Activated naive CD8-positive, alpha-beta T cell (primary cell): Measurements from ENCODE around the gene GMPS.
"Not testable (repeated sequence)": the region's sequence is repeated elsewhere in the genome, so short reads cannot be mapped to it uniquely, and the experiment has no call there.

Source experiments
- H3K27ac Mint-ChIP-seq: one replicate; pipeline ENCODE4 v1.8.0; 2021; ENCODE audit warnings: mixed read lengths
- H3K27me3 Mint-ChIP-seq: one replicate; pipeline ENCODE4 v1.8.0; 2021; ENCODE audit warnings: mixed read lengths
- H3K36me3 Mint-ChIP-seq: one replicate; pipeline ENCODE4 v1.8.0; 2021; ENCODE audit warnings: mixed read lengths
- H3K4me1 Mint-ChIP-seq: one replicate; pipeline ENCODE4 v1.8.0; 2021; ENCODE audit warnings: low read depth, mixed read lengths
- H3K4me3 Mint-ChIP-seq: one replicate; pipeline ENCODE4 v1.8.0; 2021; ENCODE audit warnings: mild to moderate bottlenecking, mixed read lengths
- H3K9me3 Mint-ChIP-seq: one replicate; pipeline ENCODE4 v1.8.0; 2021; ENCODE audit warnings: low read depth, mixed read lengths

GMPS gene

DNA sequence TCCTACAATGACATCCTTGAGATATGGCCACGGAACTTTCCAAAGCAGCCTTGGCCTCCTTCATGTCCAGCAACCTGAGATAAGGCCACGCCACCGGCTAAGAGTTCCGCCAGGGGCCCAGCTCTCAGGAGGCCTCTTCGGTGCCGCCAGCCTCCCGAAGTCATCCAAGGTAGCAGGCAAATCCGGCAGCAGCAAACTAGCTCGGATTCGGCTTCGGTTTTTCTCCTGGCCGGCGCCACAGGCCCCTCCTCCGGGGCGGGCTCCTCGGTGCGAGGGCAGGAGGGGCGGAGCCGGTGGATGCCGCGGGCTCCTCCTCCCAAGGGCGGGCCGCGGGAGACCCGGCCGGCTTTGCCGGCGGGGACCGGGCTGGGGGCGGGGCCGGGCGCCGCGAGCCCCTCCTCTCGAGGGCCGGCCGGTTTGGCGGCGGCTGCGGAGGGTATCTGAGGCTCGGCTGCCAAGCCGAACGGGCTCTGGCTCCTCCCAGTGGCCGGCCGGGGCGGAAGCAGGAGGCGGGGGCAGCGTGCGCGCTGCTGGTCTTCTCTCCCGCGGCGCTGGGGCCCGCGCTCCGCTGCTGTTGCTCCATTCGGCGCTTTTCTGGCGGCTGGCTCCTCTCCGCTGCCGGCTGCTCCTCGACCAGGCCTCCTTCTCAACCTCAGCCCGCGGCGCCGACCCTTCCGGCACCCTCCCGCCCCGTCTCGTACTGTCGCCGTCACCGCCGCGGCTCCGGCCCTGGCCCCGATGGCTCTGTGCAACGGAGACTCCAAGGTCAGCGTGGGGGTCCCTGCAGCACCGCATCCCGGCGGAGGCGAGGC, at the start of gene GMPS:
Gene GMPS, plus strand, starts transcription at position 518 of the 812 bp plus-strand sequence. Its CDS starts 221 bp downstream, at position 739.
- H3K27ac Mint-ChIP-seq = peak within 1 kb of the TSS; percentile 91
- no peaks in the 10 kb centered on the region for H3K36me3 Mint-ChIP-seq
- no peaks in the 10 kb centered on the region for H3K9me3 Mint-ChIP-seq
- H3K4me1 Mint-ChIP-seq = peaks cover 23% of the 10 kb centered on the region
- no peaks in the 10 kb centered on the region for H3K27me3 Mint-ChIP-seq
- peak within 1 kb of the TSS; percentile 95 for H3K4me3 Mint-ChIP-seq

DNA sequence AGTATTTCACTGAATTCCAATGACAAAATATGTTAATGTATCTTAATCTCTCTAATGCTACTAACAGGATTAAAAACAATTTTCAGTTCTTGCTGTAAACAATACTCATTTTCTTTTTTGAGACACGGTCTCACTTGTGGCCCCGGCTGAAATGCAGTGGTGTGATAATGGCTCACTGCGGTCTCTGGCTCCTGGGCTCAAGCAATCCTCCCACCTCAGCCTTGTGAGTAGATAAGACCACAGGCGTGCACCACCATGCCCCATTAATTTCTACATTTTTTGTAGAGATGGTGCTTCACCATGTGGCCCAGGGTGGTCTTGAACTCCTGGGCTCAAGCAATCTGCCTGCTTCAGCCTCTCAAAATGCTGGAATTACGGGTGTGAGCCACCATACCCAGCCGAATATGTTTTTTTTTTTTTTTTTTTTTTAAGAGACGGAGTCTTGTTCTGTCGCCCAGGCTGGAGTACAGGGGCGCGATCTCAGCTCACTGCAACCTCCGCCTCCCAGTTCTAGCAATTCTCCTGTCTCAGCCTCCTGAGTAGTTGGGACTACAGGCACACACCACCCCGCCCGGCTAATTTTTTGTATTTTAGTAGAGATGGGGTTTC, 41.9 kb upstream of the GMPS start:
- not testable (repeated sequence) for H3K4me3 Mint-ChIP-seq, H3K9me3 Mint-ChIP-seq, H3K27ac Mint-ChIP-seq, H3K36me3 Mint-ChIP-seq, H3K27me3 Mint-ChIP-seq, H3K4me1 Mint-ChIP-seq

DNA sequence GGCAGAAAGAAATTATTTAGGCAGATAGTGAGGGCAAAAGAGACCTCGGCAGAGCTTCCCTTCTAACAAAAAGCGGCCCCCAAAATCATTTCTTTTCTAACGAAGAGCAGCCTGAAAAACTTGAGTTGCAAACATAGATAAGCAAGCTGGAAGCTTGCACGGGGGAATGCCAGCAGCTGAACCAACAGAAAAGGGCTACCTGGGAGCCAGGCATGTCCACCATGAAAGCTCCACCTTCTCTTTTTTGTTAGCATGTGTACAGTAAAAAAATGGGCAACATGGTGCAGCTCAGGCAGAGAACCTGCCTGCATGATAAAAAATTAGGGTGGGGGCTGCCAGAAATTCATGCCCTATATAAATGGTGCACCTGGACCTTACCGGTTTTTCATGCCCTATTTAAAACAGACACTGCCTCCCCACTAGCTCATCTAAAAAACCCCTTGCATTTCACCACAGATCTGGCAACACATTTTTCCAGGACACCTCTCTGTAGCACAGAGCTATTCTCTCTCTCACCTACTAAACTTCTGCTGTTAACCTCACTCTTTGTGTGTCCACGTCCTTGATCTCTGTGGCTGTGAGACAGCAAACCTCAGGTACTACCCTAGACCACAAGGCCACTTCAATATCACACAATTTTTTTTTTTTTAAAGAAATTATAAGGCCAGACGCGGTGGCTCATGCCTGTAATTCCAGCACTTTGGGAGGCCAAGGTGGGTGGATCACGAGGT, 34.9 kb upstream of the GMPS start:
- Mint-ChIP-seq H3K4me1 (peaks cover 9% of the 10 kb centered on the region), H3K36me3 (peaks cover 7% of the 10 kb centered on the region), H3K27me3 (no peaks in the 10 kb centered on the region), H3K4me3 (no peak overlapping the region), H3K27ac (no peak overlapping the region), H3K9me3 (no peaks in the 10 kb centered on the region)

- no peak overlapping the region for H3K4me3 Mint-ChIP-seq
- H3K27ac Mint-ChIP-seq = no peak overlapping the region
- peaks cover 9% of the 10 kb centered on the region for H3K36me3 Mint-ChIP-seq
- no peaks in the 10 kb centered on the region for H3K9me3 Mint-ChIP-seq
- H3K4me1 Mint-ChIP-seq = peaks cover 48% of the 10 kb centered on the region
- H3K27me3 Mint-ChIP-seq = no peaks in the 10 kb centered on the region
Measured at GRCh38 chr3:155843569-155843968, 26.9 kb upstream of the GMPS start.

- H3K27me3 Mint-ChIP-seq = no peaks in the 10 kb centered on the region
- H3K9me3 Mint-ChIP-seq = no peaks in the 10 kb centered on the region
- H3K4me1 Mint-ChIP-seq = peaks cover 57% of the 10 kb centered on the region
- peak overlapping the region; percentile 54 for H3K4me3 Mint-ChIP-seq
- no peak overlapping the region for H3K27ac Mint-ChIP-seq
- H3K36me3 Mint-ChIP-seq = peaks cover 9% of the 10 kb centered on the region
Measured at GRCh38 chr3:155846119-155846518, 24.3 kb upstream of the GMPS start.

- Mint-ChIP-seq H3K36me3 (peaks cover 17% of the 10 kb centered on the region), H3K4me1 (peaks cover 72% of the 10 kb centered on the region), H3K27ac (no peak overlapping the region), H3K9me3 (no peaks in the 10 kb centered on the region), H3K4me3 (peak overlapping the region; percentile 64), H3K27me3 (no peaks in the 10 kb centered on the region)
Measured at GRCh38 chr3:155847993-155848392, 22.5 kb upstream of the GMPS start.

DNA sequence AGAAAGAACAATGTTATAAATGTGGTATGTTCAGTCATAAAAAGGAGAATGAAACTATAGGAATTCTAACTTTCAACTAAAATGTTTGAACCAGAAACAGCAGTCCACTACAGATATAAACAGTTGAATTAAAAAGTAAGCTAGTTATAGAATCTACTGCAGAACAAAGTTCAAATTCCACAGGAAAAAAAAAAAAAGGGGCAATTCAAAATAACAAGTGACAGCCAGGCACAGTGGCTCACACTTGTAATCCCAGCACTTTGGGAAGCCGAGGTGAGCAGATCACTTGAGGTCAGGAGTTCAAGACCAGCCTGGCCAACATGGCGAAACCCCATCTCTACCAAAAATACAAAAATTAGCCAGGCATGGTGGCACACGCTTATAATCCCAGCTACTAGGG, 21.0 kb upstream of the GMPS start:
- Mint-ChIP-seq H3K36me3 (peaks cover 18% of the 10 kb centered on the region), H3K4me1 (peaks cover 64% of the 10 kb centered on the region), H3K4me3 (peak overlapping the region; percentile 73)
- not testable (repeated sequence) for H3K9me3 Mint-ChIP-seq, H3K27ac Mint-ChIP-seq, H3K27me3 Mint-ChIP-seq

DNA sequence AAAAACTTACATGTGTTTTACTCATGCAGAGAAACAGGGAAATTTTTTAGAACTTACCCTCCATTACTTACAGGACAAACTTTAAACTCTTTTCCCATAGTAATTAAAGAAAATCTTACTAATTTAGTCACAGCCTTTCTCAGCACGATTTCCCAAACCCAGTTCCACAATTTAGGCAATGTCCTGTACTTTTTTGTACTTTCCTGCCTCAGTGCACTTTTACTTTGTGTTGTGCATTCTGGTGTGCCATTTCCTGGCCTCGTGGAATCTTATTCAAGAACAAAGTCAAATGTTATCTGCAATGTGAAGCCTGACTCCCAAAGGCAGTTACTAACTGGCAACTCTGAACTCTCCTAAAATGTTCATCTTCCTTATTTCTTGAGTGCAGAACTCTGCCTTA, 18.1 kb upstream of the GMPS start:
- H3K27me3 Mint-ChIP-seq = no peaks in the 10 kb centered on the region
- H3K36me3 Mint-ChIP-seq = peaks cover 14% of the 10 kb centered on the region
- peaks cover 48% of the 10 kb centered on the region for H3K4me1 Mint-ChIP-seq
- H3K4me3 Mint-ChIP-seq = peak overlapping the region; percentile 97
- H3K9me3 Mint-ChIP-seq = no peaks in the 10 kb centered on the region
- peak overlapping the region; percentile 46 for H3K27ac Mint-ChIP-seq

GRCh38 chr3:155853214-155854140, 17.0 kb upstream of the GMPS start:
- Mint-ChIP-seq H3K27me3 (no peaks in the 10 kb centered on the region), H3K27ac (peak overlapping the region; percentile 99), H3K9me3 (no peaks in the 10 kb centered on the region), H3K36me3 (peaks cover 9% of the 10 kb centered on the region), H3K4me3 (peak overlapping the region; percentile 97), H3K4me1 (peaks cover 40% of the 10 kb centered on the region)

DNA sequence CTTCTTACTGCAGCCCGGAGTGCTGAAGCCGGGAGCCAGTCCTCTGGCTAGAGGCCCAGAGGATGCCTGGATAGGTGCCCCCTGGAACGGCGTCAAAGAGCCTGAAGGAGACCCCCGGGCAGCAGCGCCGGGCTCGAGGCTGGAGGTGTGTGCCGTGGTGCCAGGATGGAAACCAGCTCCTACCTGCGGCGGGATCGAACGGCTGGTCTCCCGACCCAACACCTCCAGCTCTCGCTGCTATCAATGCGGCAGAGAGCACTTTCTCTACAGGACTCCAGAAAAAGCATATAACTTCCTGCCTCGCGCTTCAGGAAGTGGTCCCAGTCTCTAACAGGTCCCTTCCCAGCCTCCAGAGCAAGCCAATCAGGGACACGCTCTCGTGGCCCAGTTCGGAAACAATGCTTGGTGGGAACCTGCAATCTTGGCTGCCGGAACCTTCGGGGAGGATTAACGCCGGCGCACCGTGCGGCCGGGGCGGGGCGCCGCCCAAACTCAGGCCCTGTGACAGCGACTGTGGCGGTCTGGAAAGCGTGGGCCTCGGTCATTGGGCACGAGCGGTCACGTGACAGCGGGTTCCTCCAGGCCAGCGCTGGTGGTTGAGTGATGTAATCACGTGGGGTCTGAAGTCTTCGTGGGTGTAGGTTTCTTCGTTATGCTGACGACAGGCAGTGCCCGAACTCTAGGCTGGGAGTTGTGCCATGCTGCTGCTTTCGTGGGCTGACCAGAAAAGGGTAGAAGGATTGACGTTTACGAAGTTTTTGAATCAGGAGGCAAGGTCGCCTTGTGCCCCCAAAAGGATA, 16.1 kb upstream of the GMPS start, which contains the start of gene SLC33A1:
Gene SLC33A1, minus strand, starts transcription at position 287 of the 800 bp plus-strand sequence. CDS start 430 bp downstream, outside the sequence.
- Mint-ChIP-seq H3K4me1 (peaks cover 36% of the 10 kb centered on the region), H3K27me3 (no peaks in the 10 kb centered on the region), H3K4me3 (peak within 1 kb of the TSS; percentile 97), H3K27ac (peak within 1 kb of the TSS; percentile 99), H3K9me3 (no peaks in the 10 kb centered on the region), H3K36me3 (peaks cover 9% of the 10 kb centered on the region)

GRCh38 chr3:155859859-155860258, 10.6 kb upstream of the GMPS start:
- Mint-ChIP-seq H3K27me3 (no peaks in the 10 kb centered on the region), H3K9me3 (no peaks in the 10 kb centered on the region), H3K4me1 (peaks cover 28% of the 10 kb centered on the region), H3K27ac (no peak overlapping the region), H3K36me3 (no peaks in the 10 kb centered on the region), H3K4me3 (no peak overlapping the region)

DNA sequence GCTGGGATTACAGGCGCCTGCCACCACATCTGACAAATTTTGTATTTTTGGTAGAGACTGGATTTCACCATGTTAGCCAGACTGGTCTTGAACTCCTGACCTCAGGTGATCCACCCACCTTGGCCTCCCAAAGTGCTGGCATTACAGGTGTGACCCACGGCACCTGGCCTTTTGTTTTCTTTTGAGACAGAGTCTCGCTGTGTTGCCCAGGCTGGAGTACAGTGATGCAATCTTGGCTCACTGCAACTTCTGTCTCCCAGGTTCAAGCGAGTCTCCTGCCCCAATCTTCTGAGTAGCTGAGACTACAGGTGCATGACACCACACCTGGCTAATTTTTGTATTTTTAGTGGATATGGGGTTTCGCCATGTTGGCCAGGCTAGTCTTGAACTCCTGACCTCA, 10.0 kb upstream of the GMPS start:
- H3K27me3 Mint-ChIP-seq, H3K9me3 Mint-ChIP-seq, H3K36me3 Mint-ChIP-seq, H3K27ac Mint-ChIP-seq, H3K4me3 Mint-ChIP-seq: not testable (repeated sequence)
- H3K4me1 Mint-ChIP-seq = peaks cover 26% of the 10 kb centered on the region

DNA sequence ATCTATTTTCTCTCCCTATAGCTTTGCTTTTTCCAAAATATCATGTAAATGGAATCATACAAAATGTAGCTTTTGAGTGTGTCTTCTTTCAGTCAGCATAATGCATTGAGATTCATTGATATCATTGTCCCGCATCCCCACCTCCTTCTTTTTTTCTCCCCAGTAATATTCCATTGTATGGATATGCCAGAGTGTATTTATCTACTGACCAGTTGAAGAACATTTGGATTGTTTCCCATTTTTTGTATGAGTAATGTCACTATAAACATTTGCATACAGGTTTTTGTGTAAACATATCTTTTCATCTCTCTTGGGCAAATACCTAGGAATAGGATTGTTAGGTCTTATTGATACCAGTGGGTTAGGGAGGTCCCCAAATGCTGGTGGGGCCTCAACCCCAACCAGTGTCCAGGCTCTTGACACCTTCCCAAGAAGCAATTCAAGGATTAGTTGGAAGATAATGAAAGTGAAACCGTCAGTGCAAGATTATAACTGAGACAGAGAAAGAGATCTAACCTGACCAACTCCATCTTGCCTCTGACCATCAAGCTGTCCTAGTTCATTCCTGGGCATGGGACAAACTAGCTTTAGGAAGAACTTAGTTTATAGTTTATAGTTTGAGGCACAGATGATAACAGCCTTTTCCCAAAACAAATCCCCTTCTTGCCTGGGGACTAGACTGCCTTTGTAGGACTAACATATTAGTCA, 8.8 kb upstream of the GMPS start:
- Mint-ChIP-seq H3K4me3 (no peak overlapping the region), H3K4me1 (peaks cover 24% of the 10 kb centered on the region), H3K36me3 (no peaks in the 10 kb centered on the region), H3K9me3 (no peaks in the 10 kb centered on the region), H3K27ac (peak overlapping the region; percentile 69), H3K27me3 (no peaks in the 10 kb centered on the region)
